ENCODE results near the gene WFIKKN1. TPM values are rescaled to one million over a fixed set of nuclear protein-coding genes. Genes with fewer than 3 reads are reported as not detected.

The WFIKKN1 gene
- total and polyA plus RNA-seq, 2 of the 4 experiments (the other 2 are of a cell fraction) = 0.10 TPM; not detected in 1

- Histone ChIP-seq H3K23ac (ENCODE audit: low read depth, low read length) (no peak overlapping the region), H3K4me2 (ENCODE audit: low read depth, low read length) (peak overlapping the region; percentile 98), H4K91ac (ENCODE audit: insufficient read depth, low read depth, low read length) (no peak overlapping the region), H3K27me3 (ENCODE audit: control insufficient read depth, insufficient read depth, low read length) (no peaks in the 10 kb centered on the region), H2BK5ac (ENCODE audit: low read depth, low read length, poor library complexity, severe bottlenecking) (no peak overlapping the region), H4K8ac (ENCODE audit: low read depth in 2 of 2, low read length in 2 of 2) (no peak overlapping the region), H3K27ac (ENCODE audit: insufficient read depth, low read length) (no peak overlapping the region; the same call in 1 of the 2 replicates), H3K79me1 (ENCODE audit: low read depth in 1 of 2, low read length in 2 of 2) (peaks cover 0 to 17% of the 10 kb centered on the region in 2 experiments; a peak in 2 of 4 replicates), H3K36me3 (ENCODE audit: control insufficient read depth, insufficient read depth, low read length) (peaks cover 12% of the 10 kb centered on the region; the same call in 1 of the 2 replicates), H3K18ac (ENCODE audit: low read depth, low read length) (no peak overlapping the region), H3K9me1 (ENCODE audit: insufficient read depth, low read length) (peaks cover 8% of the 10 kb centered on the region; the same call in 1 of the 2 replicates), H3K56ac (ENCODE audit: extremely low read depth, insufficient read depth, low read length) (no peak overlapping the region), H2BK120ac (ENCODE audit: low read depth, low read length) (no peak overlapping the region), H2AFZ (replicated peaks; ENCODE audit: low read length, poor library complexity) (no peak overlapping the region), H2BK15ac (ENCODE audit: low read depth, low read length) (no peak overlapping the region), H2BK20ac (ENCODE audit: low read depth, low read length) (no peak overlapping the region), H3K9me3 (ENCODE audit: control insufficient read depth, insufficient read depth, low read length) (no peaks in the 10 kb centered on the region), H3K4me3 (ENCODE audit: insufficient read depth, low read depth, low read length) (peak overlapping the region; percentile 97; the same call in 1 of the 2 replicates), H3K9ac (ENCODE audit: low read depth, low read length) (peak overlapping the region; percentile 74; the same call in 1 of the 2 replicates), H3K14ac (replicated peaks; ENCODE audit: low read depth, low read length) (no peak overlapping the region), H3K4me1 (ENCODE audit: control insufficient read depth, insufficient read depth, low read length) (peaks cover 23% of the 10 kb centered on the region), H4K5ac (ENCODE audit: low read depth, low read length) (no peak overlapping the region), H4K20me1 (ENCODE audit: insufficient read depth, low read length) (peaks cover 4% of the 10 kb centered on the region), H3K4ac (ENCODE audit: low read depth, low read length) (no peak overlapping the region; the same call in 1 of the 2 replicates), H2AK5ac (ENCODE audit: low read depth, low read length) (no peak overlapping the region), H2AK9ac (replicated peaks; ENCODE audit: low read depth, low read length, poor library complexity) (peak overlapping the region; percentile 91)
- DNase-seq = no peak
- WGBS, 2 experiments (ENCODE audit: extremely low coverage in 2 of 2, insufficient read length in 1 of 2) = no CpG with 5 or more reads among the region's 7 CpGs
- in situ Hi-C loops (cut with MboI; ENCODE audit: low sequenced_read_pairs) = no loop called here
- intact Hi-C loops (cut with micrococcal nuclease) = loop anchor here (5.0 kb wide), 1 partner anchor 108 kb away; the partner anchor contains the start of gene CAPN15
- ATAC-seq (ENCODE audit: low read depth) = no peak
- TF ChIP-seq CEBPB (IDR thresholded peaks at IDR 0.05; ENCODE audit: low read depth, low read length) (no peak), SMC3 (IDR thresholded peaks at IDR 0.05; ENCODE audit: low read depth, low read length) (no peak), USF2 (IDR thresholded peaks at IDR 0.05; ENCODE audit: low read depth, low read length) (no peak), CTCF (conservative IDR thresholded peaks at IDR 0.05; ENCODE audit: low read depth, low read length) (no peak), MAFK (IDR thresholded peaks at IDR 0.05; ENCODE audit: low read depth, low read length) (no peak), ELK1 (IDR thresholded peaks at IDR 0.05; ENCODE audit: borderline replicate concordance, low read depth, low read length) (no peak), BHLHE40 (IDR thresholded peaks at IDR 0.05; ENCODE audit: low read depth, low read length) (no peak), CHD1 (IDR thresholded peaks at IDR 0.05; ENCODE audit: low read depth, low read length) (no peak), MAZ (IDR thresholded peaks at IDR 0.05; ENCODE audit: borderline replicate concordance, low read depth, low read length) (no peak), FOS (IDR thresholded peaks at IDR 0.05; ENCODE audit: low read depth, low read length) (no peak), NFE2L2 (IDR thresholded peaks at IDR 0.05; ENCODE audit: low read depth, low read length) (no peak), POLR2A (IDR thresholded peaks at IDR 0.05; ENCODE audit: low read depth, low read length) (no peak), RFX5 (IDR thresholded peaks at IDR 0.05; ENCODE audit: low read depth, low read length) (no peak), MXI1 (IDR thresholded peaks at IDR 0.05; ENCODE audit: borderline replicate concordance, low read depth, low read length) (no peak), RCOR1 (IDR thresholded peaks at IDR 0.05; ENCODE audit: insufficient replicate concordance, low read length) (no peak), RAD21 (IDR thresholded peaks at IDR 0.05; ENCODE audit: low read length) (no peak)
- CTCF ChIA-PET = no interaction called here
- no TSS peak for BruUV-seq (replicated peaks)
- POLR2A ChIA-PET (ENCODE audit: unreplicated experiment) = no interaction called here
- dilution Hi-C loops (cut with HindIII; ENCODE audit: low sequenced_read_pairs, unreplicated experiment) = no loop called here
Observed at GRCh38 chr16:634996-635395, 4.2 kb downstream of the WFIKKN1 start.
